HepG2 (cell line): ENCODE data around the gene INHA. TPM values are rescaled to one million over a fixed set of nuclear protein-coding genes. Genes with fewer than 3 reads are reported as not detected.
A peak's percentile ranks its signal among the peaks of the same experiment; 100 is the strongest.

Experiments used
- DMAP1 ChIP-seq: IDR thresholded peaks from 2 replicates; pipeline ENCODE4 v1.6.1; 2016
- FOXJ3 ChIP-seq: sonication (generic); formaldehyde crosslinking; IDR thresholded peaks from 2 replicates; pipeline ENCODE4 v1.4.0; 2020; ENCODE audit warnings: missing genetic modification reagents, mild to moderate bottlenecking, borderline replicate concordance
- HNF4A ChIP-seq: sonication (generic); formaldehyde crosslinking; IDR thresholded peaks from 2 replicates; pipeline ENCODE4 v1.4.0; 2020; ENCODE audit warnings: missing genetic modification reagents
- HOXD1 ChIP-seq: sonication (generic); formaldehyde crosslinking; IDR thresholded peaks from 2 replicates; pipeline ENCODE4 v1.5.0; 2020; ENCODE audit warnings: missing genetic modification reagents
- IKZF1 ChIP-seq: fragments of 450-650 bp; IDR thresholded peaks from 2 replicates; pipeline ENCODE4 v1.7.1; 2016
- MED13 ChIP-seq: sonication (generic); formaldehyde crosslinking; IDR thresholded peaks from 2 replicates; pipeline ENCODE4 v1.5.0; 2020; ENCODE audit warnings: missing genetic modification reagents
- PRDM4 ChIP-seq: sonication (generic); formaldehyde crosslinking; IDR thresholded peaks from 2 replicates; pipeline ENCODE4 v1.9.0; 2021; ENCODE audit warnings: missing genetic modification reagents, borderline replicate concordance
- RAD21 ChIP-seq: fragments of 450-650 bp; formaldehyde crosslinking; IDR thresholded peaks from 2 replicates; pipeline ENCODE4 v1.5.0; 2020; ENCODE audit warnings: mild to moderate bottlenecking
- SMAD3 ChIP-seq: sonication (generic); formaldehyde crosslinking; IDR thresholded peaks from 2 replicates; pipeline ENCODE4 v1.4.0; 2020; ENCODE audit warnings: missing genetic modification reagents
- SOX13 ChIP-seq, 3 experiments: fragments of 450-650 bp in 1 of 3; sonication (generic) in 1 of 3; formaldehyde crosslinking in 1 of 3; IDR thresholded peaks in 2 of 3; conservative IDR thresholded peaks in 1 of 3; 2 replicates each; pipeline versions ENCODE4 v1.5.0 to v1.6.1; 2016 to 2020; ENCODE audit warnings: antibody characterized with exemption in 1 of 3, mild to moderate bottlenecking in 1 of 3, missing compliant biosample characterization in 1 of 3, missing genetic modification reagents in 1 of 3, moderate library complexity in 1 of 3
- STAG1 ChIP-seq: sonication (generic); formaldehyde crosslinking; IDR thresholded peaks from 2 replicates; pipeline ENCODE4 v1.4.0; 2020; ENCODE audit warnings: missing genetic modification reagents
- ZBTB42 ChIP-seq: sonication (generic); formaldehyde crosslinking; IDR thresholded peaks from 2 replicates; pipeline ENCODE4 v1.5.0; 2020; ENCODE audit warnings: mild to moderate bottlenecking, missing genetic modification reagents
- ZFY ChIP-seq: sonication (generic); formaldehyde crosslinking; IDR thresholded peaks from 2 replicates; pipeline ENCODE4 v1.4.0; 2020; ENCODE audit warnings: missing genetic modification reagents
- ZNF136 ChIP-seq: sonication (generic); formaldehyde crosslinking; IDR thresholded peaks from 2 replicates; pipeline ENCODE4 v1.8.1; 2022; ENCODE audit warnings: low read depth, mild to moderate bottlenecking, moderate library complexity, missing genetic modification reagents
- ZNF530 ChIP-seq: sonication (generic); formaldehyde crosslinking; IDR thresholded peaks from 2 replicates; pipeline ENCODE4 v1.5.0; 2020; ENCODE audit warnings: low read depth, mild to moderate bottlenecking, missing genetic modification reagents
- ZNF572 ChIP-seq: sonication (generic); formaldehyde crosslinking; IDR thresholded peaks from 2 replicates; pipeline ENCODE4 v1.5.1; 2020; ENCODE audit warnings: mild to moderate bottlenecking, missing genetic modification reagents
- ZNF75D ChIP-seq: sonication (generic); formaldehyde crosslinking; IDR thresholded peaks from 2 replicates; pipeline ENCODE4 v1.8.1; 2023; ENCODE audit warnings: missing genetic modification reagents, mild to moderate bottlenecking, borderline replicate concordance
- ZSCAN12 ChIP-seq: sonication (generic); formaldehyde crosslinking; IDR thresholded peaks from 2 replicates; pipeline ENCODE4 v1.9.0; 2021; ENCODE audit warnings: mild to moderate bottlenecking, missing genetic modification reagents
- polyA plus RNA-seq, 8 experiments: library from polyadenylated mRNA; depleted of rRNA in 3 of 8; stranded (reverse) in 7 of 8; unstranded in 1 of 8; fragments of >200 nt; fragmentation: Illumina TruSeq in 4 of 8; extraction: Trizol in 4 of 8; gene quantifications; 2 replicates each; pipeline versions ENCODE4 v1.2.1 to v1.2.3, GENCODE V29; 2011 to 2016; ENCODE audit warnings: low read depth in 4 of 8, missing spikeins in 1 of 8, mixed read lengths in 1 of 8; ENCODE audit not compliant: insufficient read depth in 1 of 8
- total RNA-seq, 5 experiments: library from RNA; depleted of rRNA; stranded (reverse); fragments of >200 nt; fragmentation: Illumina TruSeq; extraction: Trizol; gene quantifications; 2 replicates each; pipeline ENCODE4 v1.2.3, GENCODE V29; 2016; ENCODE audit warnings: low read depth in 1 of 5
- TF ChIP-seq, protein P1 (sequence below): sonication (generic); formaldehyde crosslinking; IDR thresholded peaks from 2 replicates; pipeline ENCODE4 v1.4.0; 2020; ENCODE audit warnings: mild to moderate bottlenecking, missing genetic modification reagents
- TF ChIP-seq, protein P2 (sequence below): sonication (generic); formaldehyde crosslinking; IDR thresholded peaks from 2 replicates; pipeline ENCODE4 v1.4.0; 2020; ENCODE audit warnings: mild to moderate bottlenecking, missing genetic modification reagents, borderline replicate concordance

The INHA gene
- total and polyA plus RNA-seq, 2 of the 13 experiments (the other 11 are each of a cell fraction or from before 2014, with no cell fraction given): 4.1 to 15.2 TPM

DNA sequence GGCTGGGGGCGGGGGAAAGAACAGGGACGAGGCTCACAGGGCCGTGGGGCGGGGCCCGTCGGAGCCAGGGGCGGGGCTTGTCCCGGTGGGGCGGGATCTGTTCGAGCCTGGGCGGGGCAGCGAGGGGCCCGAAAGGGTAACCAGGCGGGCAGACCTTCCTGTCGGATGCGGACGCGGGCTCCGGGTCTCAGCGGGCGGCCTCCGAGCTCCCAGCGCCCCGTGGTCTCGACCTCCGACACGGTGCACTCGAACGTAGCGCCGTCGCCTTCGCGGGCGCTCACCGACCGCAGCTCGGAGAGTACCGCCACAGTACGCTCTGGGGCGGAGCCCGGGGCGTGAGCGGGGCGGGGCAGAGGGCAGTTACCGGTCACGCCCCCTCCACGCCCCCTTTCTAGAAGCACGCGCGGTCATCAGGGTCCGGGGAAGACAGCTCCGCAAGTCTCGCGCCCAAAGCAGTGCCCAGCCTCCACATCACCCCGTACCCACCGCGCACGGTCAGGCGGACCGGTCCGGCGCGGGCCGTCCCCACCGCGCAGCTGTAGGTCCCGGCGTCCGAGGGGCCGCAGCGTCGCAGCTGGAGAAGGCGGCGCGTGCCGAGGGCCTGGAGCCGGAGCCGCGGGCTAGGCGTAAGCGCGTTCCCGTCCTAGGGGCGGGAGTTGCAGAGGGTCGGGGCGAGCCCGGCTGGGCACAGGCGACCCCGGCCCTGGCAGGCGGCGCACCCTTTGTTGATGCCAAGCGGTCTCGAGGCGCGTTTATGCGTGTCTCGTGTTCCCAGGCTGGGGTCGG is 19.5 kb upstream of the INHA start (continued):
- TF ChIP-seq, protein P1, sequence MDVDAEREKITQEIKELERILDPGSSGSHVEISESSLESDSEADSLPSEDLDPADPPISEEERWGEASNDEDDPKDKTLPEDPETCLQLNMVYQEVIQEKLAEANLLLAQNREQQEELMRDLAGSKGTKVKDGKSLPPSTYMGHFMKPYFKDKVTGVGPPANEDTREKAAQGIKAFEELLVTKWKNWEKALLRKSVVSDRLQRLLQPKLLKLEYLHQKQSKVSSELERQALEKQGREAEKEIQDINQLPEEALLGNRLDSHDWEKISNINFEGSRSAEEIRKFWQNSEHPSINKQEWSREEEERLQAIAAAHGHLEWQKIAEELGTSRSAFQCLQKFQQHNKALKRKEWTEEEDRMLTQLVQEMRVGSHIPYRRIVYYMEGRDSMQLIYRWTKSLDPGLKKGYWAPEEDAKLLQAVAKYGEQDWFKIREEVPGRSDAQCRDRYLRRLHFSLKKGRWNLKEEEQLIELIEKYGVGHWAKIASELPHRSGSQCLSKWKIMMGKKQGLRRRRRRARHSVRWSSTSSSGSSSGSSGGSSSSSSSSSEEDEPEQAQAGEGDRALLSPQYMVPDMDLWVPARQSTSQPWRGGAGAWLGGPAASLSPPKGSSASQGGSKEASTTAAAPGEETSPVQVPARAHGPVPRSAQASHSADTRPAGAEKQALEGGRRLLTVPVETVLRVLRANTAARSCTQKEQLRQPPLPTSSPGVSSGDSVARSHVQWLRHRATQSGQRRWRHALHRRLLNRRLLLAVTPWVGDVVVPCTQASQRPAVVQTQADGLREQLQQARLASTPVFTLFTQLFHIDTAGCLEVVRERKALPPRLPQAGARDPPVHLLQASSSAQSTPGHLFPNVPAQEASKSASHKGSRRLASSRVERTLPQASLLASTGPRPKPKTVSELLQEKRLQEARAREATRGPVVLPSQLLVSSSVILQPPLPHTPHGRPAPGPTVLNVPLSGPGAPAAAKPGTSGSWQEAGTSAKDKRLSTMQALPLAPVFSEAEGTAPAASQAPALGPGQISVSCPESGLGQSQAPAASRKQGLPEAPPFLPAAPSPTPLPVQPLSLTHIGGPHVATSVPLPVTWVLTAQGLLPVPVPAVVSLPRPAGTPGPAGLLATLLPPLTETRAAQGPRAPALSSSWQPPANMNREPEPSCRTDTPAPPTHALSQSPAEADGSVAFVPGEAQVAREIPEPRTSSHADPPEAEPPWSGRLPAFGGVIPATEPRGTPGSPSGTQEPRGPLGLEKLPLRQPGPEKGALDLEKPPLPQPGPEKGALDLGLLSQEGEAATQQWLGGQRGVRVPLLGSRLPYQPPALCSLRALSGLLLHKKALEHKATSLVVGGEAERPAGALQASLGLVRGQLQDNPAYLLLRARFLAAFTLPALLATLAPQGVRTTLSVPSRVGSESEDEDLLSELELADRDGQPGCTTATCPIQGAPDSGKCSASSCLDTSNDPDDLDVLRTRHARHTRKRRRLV (CRISPR knock-in tag): peak; percentile 81; the same call in 1 of the 2 replicates
- TF ChIP-seq HNF4A (CRISPR knock-in tag): no peak
- no peak for TF ChIP-seq ZNF530 (CRISPR knock-in tag)
- TF ChIP-seq PRDM4: 0 out of 2 replicates have a peak, but pooled peaks have one; percentile 64
- TF ChIP-seq DMAP1 (CRISPR knock-in tag): peak; percentile 48; the same call in 1 of the 2 replicates
- no peak for TF ChIP-seq MED13
- TF ChIP-seq RAD21: peak; percentile 46
- TF ChIP-seq SMAD3 (CRISPR knock-in tag): peak; percentile 29; the same call in 1 of the 2 replicates
- TF ChIP-seq ZNF75D (CRISPR knock-in tag): no peak
- TF ChIP-seq ZSCAN12 (CRISPR knock-in tag): peak; percentile 74; the same call in 1 of the 2 replicates
- no peak; the same call in 1 of the 2 replicates for TF ChIP-seq HOXD1
- no peak for TF ChIP-seq STAG1 (CRISPR knock-in tag)
- TF ChIP-seq ZNF136 (CRISPR knock-in tag): no peak
- TF ChIP-seq SOX13 (IDR thresholded peaks at IDR 0.05): no peak
- TF ChIP-seq SOX13 (CRISPR knock-in tag; conservative IDR thresholded peaks at IDR 0.05 in 1 of 2, IDR thresholded peaks at IDR 0.05 in 1 of 2): peak in 1 of 2 experiments; percentile 19; a peak in 1 of 4 replicates
- TF ChIP-seq ZBTB42 (CRISPR knock-in tag): no peak
- TF ChIP-seq, protein P2, sequence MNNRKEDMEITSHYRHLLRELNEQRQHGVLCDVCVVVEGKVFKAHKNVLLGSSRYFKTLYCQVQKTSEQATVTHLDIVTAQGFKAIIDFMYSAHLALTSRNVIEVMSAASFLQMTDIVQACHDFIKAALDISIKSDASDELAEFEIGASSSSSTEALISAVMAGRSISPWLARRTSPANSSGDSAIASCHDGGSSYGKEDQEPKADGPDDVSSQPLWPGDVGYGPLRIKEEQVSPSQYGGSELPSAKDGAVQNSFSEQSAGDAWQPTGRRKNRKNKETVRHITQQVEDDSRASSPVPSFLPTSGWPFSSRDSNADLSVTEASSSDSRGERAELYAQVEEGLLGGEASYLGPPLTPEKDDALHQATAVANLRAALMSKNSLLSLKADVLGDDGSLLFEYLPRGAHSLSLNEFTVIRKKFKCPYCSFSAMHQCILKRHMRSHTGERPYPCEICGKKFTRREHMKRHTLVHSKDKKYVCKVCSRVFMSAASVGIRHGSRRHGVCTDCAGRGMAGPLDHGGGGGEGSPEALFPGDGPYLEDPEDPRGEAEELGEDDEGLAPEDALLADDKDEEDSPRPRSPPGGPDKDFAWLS (CRISPR knock-in tag): peak; percentile 90; the same call in 1 of the 2 replicates
- TF ChIP-seq FOXJ3 (CRISPR knock-in tag): no peak
- TF ChIP-seq ZNF572 (CRISPR knock-in tag): no peak
- TF ChIP-seq ZFY (CRISPR knock-in tag): peak; percentile 63; the same call in 1 of the 2 replicates
- no peak for TF ChIP-seq IKZF1
